ENCODE data around the gene SCAMP3. TPM values are rescaled to one million over a fixed set of nuclear protein-coding genes. Genes with fewer than 3 reads are reported as not detected.

SCAMP3 gene
- total and polyA plus RNA-seq, 2 donors (not counting 3 experiments of a cell fraction or from before 2014, with no cell fraction given), result 80.1 to 306 TPM

GRCh38 chr1:155241841-155242264 lies 20.3 kb downstream of the SCAMP3 start:
- CTCF ChIA-PET, result interaction anchor here (1.5 to 2.6 kb wide), 2 partner anchors 9 to 35 kb away, joined by 4 to 16 read pairs; no protein-coding TSS in a partner anchor
- Histone ChIP-seq H3K27me3 (ENCODE audit: control insufficient read depth in 2 of 2, insufficient read depth in 2 of 2, low read length in 2 of 2) (no peaks in the 10 kb centered on the region), H3K4me1 (ENCODE audit: control insufficient read depth, extremely low read depth, insufficient read depth, low read length) (peaks cover 16% of the 10 kb centered on the region), H3K9me1 (replicated peaks; ENCODE audit: control insufficient read depth, extremely low read depth, insufficient read depth, low read length) (no peaks in the 10 kb centered on the region), H3K9me3 (replicated peaks; ENCODE audit: control insufficient read depth, insufficient read depth, low read length) (no peaks in the 10 kb centered on the region), H2AFZ (ENCODE audit: low read depth, low read length) (no peak overlapping the region), H3K27ac (ENCODE audit: insufficient read depth, low read depth, low read length) (no peak overlapping the region), H3K4me2 (ENCODE audit: insufficient read depth, low read length) (no peak overlapping the region), H3K9ac (replicated peaks; ENCODE audit: extremely low read depth, insufficient read depth, low read length) (no peak overlapping the region), H3K79me2 (ENCODE audit: control insufficient read depth, insufficient read depth, low read length) (peaks cover 7% of the 10 kb centered on the region), H3K36me3 (ENCODE audit: control insufficient read depth in 2 of 2, extremely low read depth in 1 of 2, insufficient read depth in 2 of 2, low read length in 2 of 2) (peaks cover 6 to 7% of the 10 kb centered on the region in 2 experiments), H4K20me1 (replicated peaks; ENCODE audit: control insufficient read depth, extremely low read depth, insufficient read depth, low read length) (no peaks in the 10 kb centered on the region), H3K4me3 (replicated peaks in 1 of 3; ENCODE audit: insufficient read depth in 1 of 3, low read depth in 1 of 3, low read length in 3 of 3) (no peak overlapping the region)
- intact Hi-C loops (cut with micrococcal nuclease) (no loop called here), dilution Hi-C loops (cut with MboI; ENCODE audit: extremely low pct_ligation_motif_present, low sequenced_read_pairs) (no loop called here)
- TF ChIP-seq POLR2A (IDR thresholded peaks at IDR 0.05; ENCODE audit: low read depth, low read length) (no peak), CTCF (IDR thresholded peaks at IDR 0.05; ENCODE audit: extremely low read depth in 1 of 2, insufficient read depth in 1 of 2, low read depth in 1 of 2, low read length in 2 of 2) (no peak), JUN (IDR thresholded peaks at IDR 0.05; ENCODE audit: borderline replicate concordance, insufficient read depth, insufficient read length, low read depth) (no peak), EZH2 (IDR thresholded peaks at IDR 0.05; ENCODE audit: borderline replicate concordance, low read depth, low read length, severe bottlenecking) (no peak), POLR2AphosphoS5 (IDR thresholded peaks at IDR 0.05; ENCODE audit: insufficient read depth, low read depth, low read length) (no peak), FOS (IDR thresholded peaks at IDR 0.05; ENCODE audit: borderline replicate concordance, insufficient read depth, low read length) (no peak), GATA2 (IDR thresholded peaks at IDR 0.05; ENCODE audit: insufficient read depth, insufficient read length, low read depth, low read length) (no peak), MAX (IDR thresholded peaks at IDR 0.05; ENCODE audit: insufficient read depth, insufficient read length) (no peak), MYC (IDR thresholded peaks at IDR 0.05; ENCODE audit: low read depth, low read length) (no peak)
- no TSS peak for BruUV-seq (replicated peaks)
- POLR2A ChIA-PET, result no interaction called here
- FAIRE-seq (no peak), DNase-seq (ENCODE audit: low read depth, low spot score) (no peak)

Measured in endothelial cell of umbilical vein (primary cell).